ENCODE results near the gene MBD3. TPM values are rescaled to one million over a fixed set of nuclear protein-coding genes. Genes with fewer than 3 reads are reported as not detected.
"Not testable (repeated sequence)": the region's sequence is repeated elsewhere in the genome, so short reads cannot be mapped to it uniquely, and the experiment has no call there.

Gene MBD3
- total RNA-seq, 4 donors from 2014 or later: 53.2 to 87.9 (median 69.0) TPM

DNA sequence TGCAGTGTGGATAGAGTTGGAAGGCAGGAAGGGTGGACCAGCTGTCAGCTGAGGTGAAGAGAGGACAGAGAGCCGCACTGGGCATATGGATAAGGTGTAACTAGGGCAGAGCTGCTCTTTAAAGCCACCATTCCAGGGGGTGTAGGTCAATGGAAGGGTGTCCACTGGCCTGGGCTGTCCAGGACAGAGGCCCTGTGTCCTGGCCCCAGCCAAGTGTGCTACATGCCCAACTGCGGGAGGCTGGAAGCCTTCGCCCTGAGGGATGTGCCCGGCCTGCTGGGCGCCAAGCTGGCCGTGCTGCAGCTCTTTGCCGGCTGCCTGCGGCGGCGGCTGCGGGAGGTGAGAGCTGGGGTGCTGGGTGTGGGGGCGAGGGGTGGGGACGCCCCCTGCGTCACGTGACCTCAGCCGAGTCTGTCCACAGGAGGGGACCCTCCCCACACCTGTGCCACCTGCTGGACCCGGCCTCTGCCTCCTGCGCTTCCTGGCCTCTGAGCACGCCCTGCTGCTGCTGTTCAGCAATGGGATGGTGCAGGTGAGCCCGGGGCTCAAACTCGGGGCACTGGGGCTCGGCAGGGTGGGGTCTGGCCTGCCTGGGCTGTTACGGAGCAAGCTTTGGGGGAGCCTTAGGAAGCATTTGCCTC is 59.0 kb downstream of the MBD3 start:
- H3K27ac ChIP-seq: no peak overlapping the region
- no peaks in the 10 kb centered on the region for H3K9me3 ChIP-seq
- H3K4me3 ChIP-seq: no peak overlapping the region
- no peaks in the 10 kb centered on the region for H3K36me3 ChIP-seq
- peaks cover under 1% of the 10 kb centered on the region for H3K4me1 ChIP-seq
- H3K27me3 ChIP-seq: peaks cover 61% of the 10 kb centered on the region
- WGBS: 83% methylated on average over 12 of the region's 23 CpGs
- no peak for DNase-seq (ENCODE audit: low spot score in 2 of 2)
- TF ChIP-seq POLR2AphosphoS5 (IDR thresholded peaks at IDR 0.05) (no peak), EP300 (IDR thresholded peaks at IDR 0.05) (no peak), POLR2A (IDR thresholded peaks at IDR 0.05) (no peak)
- TF ChIP-seq, protein P1, sequence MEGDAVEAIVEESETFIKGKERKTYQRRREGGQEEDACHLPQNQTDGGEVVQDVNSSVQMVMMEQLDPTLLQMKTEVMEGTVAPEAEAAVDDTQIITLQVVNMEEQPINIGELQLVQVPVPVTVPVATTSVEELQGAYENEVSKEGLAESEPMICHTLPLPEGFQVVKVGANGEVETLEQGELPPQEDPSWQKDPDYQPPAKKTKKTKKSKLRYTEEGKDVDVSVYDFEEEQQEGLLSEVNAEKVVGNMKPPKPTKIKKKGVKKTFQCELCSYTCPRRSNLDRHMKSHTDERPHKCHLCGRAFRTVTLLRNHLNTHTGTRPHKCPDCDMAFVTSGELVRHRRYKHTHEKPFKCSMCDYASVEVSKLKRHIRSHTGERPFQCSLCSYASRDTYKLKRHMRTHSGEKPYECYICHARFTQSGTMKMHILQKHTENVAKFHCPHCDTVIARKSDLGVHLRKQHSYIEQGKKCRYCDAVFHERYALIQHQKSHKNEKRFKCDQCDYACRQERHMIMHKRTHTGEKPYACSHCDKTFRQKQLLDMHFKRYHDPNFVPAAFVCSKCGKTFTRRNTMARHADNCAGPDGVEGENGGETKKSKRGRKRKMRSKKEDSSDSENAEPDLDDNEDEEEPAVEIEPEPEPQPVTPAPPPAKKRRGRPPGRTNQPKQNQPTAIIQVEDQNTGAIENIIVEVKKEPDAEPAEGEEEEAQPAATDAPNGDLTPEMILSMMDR (IDR thresholded peaks at IDR 0.05): no peak

DNA sequence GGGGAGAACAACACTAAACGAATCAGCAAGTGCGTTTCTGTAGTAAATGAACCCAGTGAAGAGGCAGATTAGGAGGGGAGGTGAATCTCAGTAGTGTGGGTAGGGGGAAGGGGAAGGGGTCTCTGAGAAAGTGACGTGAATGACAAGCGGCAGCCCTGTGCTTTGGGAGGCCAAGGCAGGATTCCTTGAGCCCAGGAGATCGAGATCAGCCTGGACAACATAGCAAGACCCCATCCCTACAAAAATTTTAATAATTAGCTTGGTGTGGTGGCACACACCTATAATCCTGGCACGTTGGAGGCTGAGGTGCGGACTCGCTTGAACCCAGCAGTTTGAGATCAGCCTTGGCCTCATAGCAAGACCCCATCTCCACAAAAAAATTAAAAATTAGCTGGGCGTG is 60.7 kb downstream of the MBD3 start:
- Histone ChIP-seq H3K36me3 (no peaks in the 10 kb centered on the region), H3K27ac (no peak overlapping the region), H3K4me3 (no peak overlapping the region), H3K27me3 (peaks cover 64% of the 10 kb centered on the region), H3K4me1 (no peaks in the 10 kb centered on the region), H3K9me3 (no peaks in the 10 kb centered on the region)
- TF ChIP-seq POLR2A (IDR thresholded peaks at IDR 0.05): no peak
- TF ChIP-seq EP300 (IDR thresholded peaks at IDR 0.05): no peak
- TF ChIP-seq, protein P1 (IDR thresholded peaks at IDR 0.05): no peak
- no peak for TF ChIP-seq POLR2AphosphoS5 (IDR thresholded peaks at IDR 0.05)
- no peak for DNase-seq (ENCODE audit: low spot score in 2 of 2)
- 91% methylated on average over 9 of the region's 9 CpGs for WGBS

DNA sequence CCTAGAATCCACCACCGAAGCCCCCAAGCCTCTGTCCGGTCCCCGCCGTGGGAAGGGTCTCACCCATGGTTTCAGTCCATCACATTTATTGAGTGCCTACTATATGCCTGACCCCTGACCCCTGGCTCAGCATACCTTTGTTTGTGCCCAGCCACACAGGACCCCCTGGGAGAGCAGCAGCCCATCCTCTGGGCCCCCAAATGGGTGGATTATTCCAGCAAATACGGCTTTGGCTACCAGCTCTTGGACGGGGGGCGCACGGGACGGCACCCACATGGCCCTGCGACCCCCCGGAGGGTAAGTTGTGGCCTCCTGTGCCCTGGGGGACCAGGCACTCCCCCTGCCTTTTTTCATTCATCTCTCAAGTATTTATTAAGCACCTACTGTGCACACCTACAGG is 61.1 kb downstream of the MBD3 start:
- no peaks in the 10 kb centered on the region for H3K36me3 ChIP-seq
- TF ChIP-seq POLR2AphosphoS5 (IDR thresholded peaks at IDR 0.05): no peak
- TF ChIP-seq EP300 (IDR thresholded peaks at IDR 0.05): no peak
- TF ChIP-seq, protein P1 (IDR thresholded peaks at IDR 0.05): no peak
- no peak for TF ChIP-seq POLR2A (IDR thresholded peaks at IDR 0.05)
- H3K4me3 ChIP-seq: no peak overlapping the region
- H3K27me3 ChIP-seq: peaks cover 67% of the 10 kb centered on the region
- DNase-seq (ENCODE audit: low spot score in 2 of 2): no peak
- H3K4me1 ChIP-seq: no peaks in the 10 kb centered on the region
- WGBS: 87% methylated on average over 11 of the region's 11 CpGs
- no peak overlapping the region for H3K27ac ChIP-seq
- no peaks in the 10 kb centered on the region for H3K9me3 ChIP-seq

DNA sequence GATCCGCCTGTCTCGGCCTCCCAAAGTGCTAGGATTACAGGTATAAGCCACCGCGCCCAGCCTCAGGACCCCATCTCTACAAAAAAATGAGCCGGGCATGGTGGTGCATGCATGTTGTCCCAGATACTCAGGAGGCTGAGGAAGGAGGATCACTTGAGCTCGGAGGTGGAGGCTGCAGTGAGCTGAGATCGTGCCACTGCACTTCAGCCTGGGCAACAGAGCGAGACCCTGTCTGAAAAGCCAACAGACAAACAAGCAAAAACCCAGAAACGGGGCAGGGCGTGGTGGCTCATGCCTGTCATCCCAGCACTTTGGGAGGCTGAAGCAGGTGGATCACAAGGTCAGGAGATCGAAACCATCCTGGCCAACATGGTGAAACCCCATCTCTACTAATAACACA is 61.8 kb downstream of the MBD3 start:
- peaks cover 74% of the 10 kb centered on the region for H3K27me3 ChIP-seq
- not testable (repeated sequence) for DNase-seq (ENCODE audit: low spot score in 2 of 2); H3K36me3 ChIP-seq; H3K9me3 ChIP-seq; H3K4me1 ChIP-seq; H3K4me3 ChIP-seq; H3K27ac ChIP-seq
- 91% methylated on average over 11 of the region's 11 CpGs for WGBS

DNA sequence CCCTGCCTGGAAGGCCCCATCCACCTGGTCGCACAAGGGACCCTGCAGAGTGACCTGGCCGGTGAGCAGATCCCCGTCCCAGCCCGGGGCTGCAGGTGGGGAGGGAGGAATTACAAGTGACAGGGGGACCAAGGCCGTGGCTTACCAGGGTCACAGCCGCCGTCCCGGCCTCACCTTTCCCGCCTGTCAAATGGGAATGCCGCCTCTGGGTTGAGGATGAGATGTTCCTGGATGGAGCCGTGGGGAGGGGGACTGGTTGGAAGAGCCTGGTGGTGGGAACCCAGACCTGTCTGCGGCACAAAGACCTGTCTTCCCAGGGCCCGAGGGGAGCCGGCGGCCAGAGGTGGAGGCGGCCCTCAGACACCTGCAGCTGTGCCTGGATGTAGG is 63.2 kb downstream of the MBD3 start:
- DNase-seq (ENCODE audit: low spot score in 2 of 2): no peak
- H3K4me3 ChIP-seq: no peak overlapping the region
- H3K9me3 ChIP-seq: no peaks in the 10 kb centered on the region
- H3K27me3 ChIP-seq: peaks cover 82% of the 10 kb centered on the region
- H3K27ac ChIP-seq: no peak overlapping the region
- H3K36me3 ChIP-seq: no peaks in the 10 kb centered on the region
- WGBS: no CpG with 5 or more reads among the region's 16 CpGs
- TF ChIP-seq EP300 (IDR thresholded peaks at IDR 0.05) (no peak), POLR2A (IDR thresholded peaks at IDR 0.05) (no peak), POLR2AphosphoS5 (IDR thresholded peaks at IDR 0.05) (no peak)
- TF ChIP-seq, protein P1 (IDR thresholded peaks at IDR 0.05): no peak
- peaks cover under 1% of the 10 kb centered on the region for H3K4me1 ChIP-seq
